ENCODE results near the gene DDX39B. TPM values are rescaled to one million over a fixed set of nuclear protein-coding genes. Genes with fewer than 3 reads are reported as not detected.

Gene DDX39B
- 780 and 794 TPM in 2 replicates for total RNA-seq (2021; fragmentation: NEBNext Ultra II Directional; extraction: Animal tissue kit (Norgen Biotek cat#: 25700))
- 896 and 1,164 TPM in 2 replicates for polyA plus RNA-seq (2011; rRNA removed)
- 1,131 TPM for polyA plus RNA-seq (2011; cell fraction: cytosol; rRNA removed)
- 968 TPM for polyA plus RNA-seq (2011; cell fraction: nucleus; rRNA removed)
- polyA plus RNA-seq (2012, experiment 1 of 2): 715 to 1,033 TPM (median 930 TPM) in 4 replicates
- polyA plus RNA-seq (2012, experiment 2 of 2): 495 TPM
- 439 TPM for polyA plus RNA-seq (2013, experiment 1 of 2)
- 386 TPM for polyA plus RNA-seq (2013, experiment 2 of 2)
- 1,289 and 1,481 TPM in 2 replicates for polyA minus RNA-seq (2011; rRNA and poly(A)+ RNA removed)
- 430 TPM for polyA minus RNA-seq (2011; cell fraction: cytosol; rRNA and poly(A)+ RNA removed)
- 481 TPM for polyA minus RNA-seq (2011; cell fraction: nucleus; rRNA and poly(A)+ RNA removed)
- long read RNA-seq, experiment 1, full-length matches to known transcripts: 106 of 261 reads
- long read RNA-seq, experiment 1, partial matches to known transcripts: 124 of 261 reads
- long read RNA-seq, experiment 1, other reads (novel, unspliced or antisense): 31 of 261 reads
- long read RNA-seq, experiment 2, full-length matches to known transcripts: 590 of 719 reads
- long read RNA-seq, experiment 2, partial matches to known transcripts: 64 of 719 reads
- long read RNA-seq, experiment 2, other reads (novel, unspliced or antisense): 65 of 719 reads

- Histone ChIP-seq H4K20me1 (replicated peaks in 1 of 2; ENCODE audit: control insufficient read depth in 1 of 2, insufficient read depth in 2 of 2, low read length in 2 of 2) (peaks cover 20 to 26% of the 10 kb centered on the region in 2 experiments), H3K27ac (ENCODE audit: low read depth, low read length) (peak within 1 kb of the TSS; percentile 99), H2BK120ac (replicated peaks; ENCODE audit: low read depth, low read length) (no peak within 1 kb of the TSS), H3K23me2 (ENCODE audit: low read depth, low read length) (peaks cover 7% of the 10 kb centered on the region), H3K56ac (replicated peaks; ENCODE audit: insufficient read length, low read depth, low read length) (peak within 1 kb of the TSS; percentile 75), H4K5ac (ENCODE audit: insufficient read length, low read depth, low read length) (peak within 1 kb of the TSS; percentile 92), H3K36me3 (ENCODE audit: control insufficient read depth in 2 of 4, insufficient read depth in 4 of 4, low read length in 3 of 4) (peaks cover 21 to 37% (median 33%) of the 10 kb centered on the region in 4 experiments), H3K9me3 (ENCODE audit: insufficient read depth in 2 of 2, low read depth in 1 of 2, low read length in 1 of 2) (no peaks in the 10 kb centered on the region), H3K4me2 (ENCODE audit: insufficient read depth in 1 of 2, low read depth in 2 of 2, low read length in 2 of 2) (peak within 1 kb of the TSS; percentile 71 to 86), H2AFZ (ENCODE audit: low read length) (peak within 1 kb of the TSS; percentile 80; the same call in 1 of the 2 replicates), H3K27me3 (replicated peaks in 1 of 4; ENCODE audit: control insufficient read depth in 3 of 4, extremely low read depth in 1 of 4, insufficient read depth in 3 of 4, low read length in 3 of 4) (no peaks in the 10 kb centered on the region), H3K4me1 (replicated peaks in 1 of 4; ENCODE audit: control insufficient read depth in 3 of 4, insufficient read depth in 4 of 4, low read length in 3 of 4) (peaks cover 4 to 18% (median 10%) of the 10 kb centered on the region in 4 experiments; a peak in 5 of 7 replicates), H3K9ac (replicated peaks in 1 of 4; ENCODE audit: extremely low read depth in 1 of 4, low read depth in 3 of 4, low read length in 3 of 4) (peak within 1 kb of the TSS; percentile 97 to 100 (median 98)), H3K79me2 (ENCODE audit: control insufficient read depth in 1 of 2, insufficient read depth in 2 of 2, low read length in 2 of 2) (peaks cover 30 to 51% of the 10 kb centered on the region in 2 experiments), H2BK5ac (ENCODE audit: low read depth, low read length) (peak within 1 kb of the TSS; percentile 100), H2BK12ac (ENCODE audit: low read depth, low read length) (peak within 1 kb of the TSS; percentile 96; the same call in 1 of the 2 replicates), H4K8ac (ENCODE audit: extremely low read depth, insufficient read depth, low read length) (peak within 1 kb of the TSS; percentile 100; the same call in 1 of the 2 replicates), H3K18ac (ENCODE audit: extremely low read depth, low read length) (peak within 1 kb of the TSS; percentile 98), H4K91ac (replicated peaks; ENCODE audit: insufficient read length, low read length) (peak within 1 kb of the TSS; percentile 96), H3K4ac (replicated peaks; ENCODE audit: insufficient read length, low read depth, low read length) (peak within 1 kb of the TSS; percentile 91), H3K23ac (ENCODE audit: insufficient read length) (no peak within 1 kb of the TSS), H3K14ac (ENCODE audit: insufficient read length) (no peak within 1 kb of the TSS), H3K79me1 (ENCODE audit: low read depth, low read length) (no peaks in the 10 kb centered on the region; the same call in 1 of the 2 replicates), H3K4me3 (ENCODE audit: extremely low read depth in 1 of 4, insufficient read depth in 2 of 4, low read depth in 3 of 4, low read length in 4 of 4) (peak within 1 kb of the TSS; percentile 75 to 99 (median 97)), H2AK5ac (ENCODE audit: low read depth, low read length) (peak within 1 kb of the TSS; percentile 99), H2BK20ac (ENCODE audit: low read length) (no peak within 1 kb of the TSS), H2BK15ac (ENCODE audit: low read length) (peak within 1 kb of the TSS; percentile 55)
- 3% methylated on average over 43 of the region's 43 CpGs; no CpG with 5 or more reads in 1 of the 2 experiments for WGBS, 2 experiments (ENCODE audit: extremely low coverage in 1 of 2, insufficient coverage in 1 of 2, insufficient read length in 1 of 2, insufficient replicate concordance in 2 of 2, low coverage in 1 of 2, low lambda C conversion rate in 2 of 2, missing lambda C conversion rate in 1 of 2)
- FAIRE-seq (peak; percentile 24), DNase-seq (ENCODE audit: low read depth in 1 of 2, low spot score in 2 of 2) (peak; percentile 89 to 90)
- ChIA-PET POLR2A (ENCODE audit: partially characterized antibody) (interaction anchor here (0.6 to 18.4 kb wide), 66 partner anchors 9 to 971 kb away, joined by 3 to 428 read pairs (median 5); partner anchors contain the start of genes ABCF1, AIF1, APOM and BAG6), CTCF (ENCODE audit: partially characterized antibody) (interaction anchor here (0.7 to 24.7 kb wide), 9 partner anchors 9 to 75 kb away, joined by 3 to 613 read pairs (median 4); partner anchors contain the start of gene NCR3)
- peak; percentile 45; the same call in 1 of the 2 replicates for TF ChIP-seq CHD1 (IDR thresholded peaks at IDR 0.05; ENCODE audit: low read depth, low read length)
- TF ChIP-seq CREB1 (IDR thresholded peaks at IDR 0.05): peak; percentile 51; the same call in 1 of the 2 replicates
- TF ChIP-seq RFX5 (IDR thresholded peaks at IDR 0.05; ENCODE audit: borderline replicate concordance, low read depth, low read length): no peak
- peak; percentile 41; the same call in 1 of the 2 replicates for TF ChIP-seq EGR1 (IDR thresholded peaks at IDR 0.05; ENCODE audit: borderline replicate concordance, low read depth, low read length)
- peak; percentile 66; the same call in 1 of the 2 replicates for TF ChIP-seq CHD2 (IDR thresholded peaks at IDR 0.05; ENCODE audit: low read length)
- TF ChIP-seq SUZ12 (IDR thresholded peaks at IDR 0.05; ENCODE audit: low read length): no peak
- TF ChIP-seq TBP (IDR thresholded peaks at IDR 0.05; ENCODE audit: low read depth, low read length): peak; percentile 97
Measured at GRCh38 chr6:31541658-31542521, at the start of gene DDX39B. Gene DDX39B (minus strand): TSS chr6:31542003. CDS start chr6:31540532, 1,471 bp downstream.

Data from H1 (cell line).